ENCODE results near the gene ZNF688.

ZNF688 gene

GRCh38 chr16:30585022-30585399 lies 13.5 kb upstream of the ZNF688 start:
- DNase-seq: peak; percentile 70

GRCh38 chr16:30582611-30583340 lies 11.3 kb upstream of the ZNF688 start:
- DNase-seq: no peak

GRCh38 chr16:30581457-30581856 lies 9.9 kb upstream of the ZNF688 start:
- DNase-seq: no peak

- no peak for DNase-seq
These were observed 3.2 kb upstream of the ZNF688 start for GRCh38 chr16:30574678-30575077.

- peak; percentile 58 for DNase-seq
These were observed 674 bp downstream of the ZNF688 start for GRCh38 chr16:30570636-30571444.

GRCh38 chr16:30569746-30570635 lies 1.5 kb downstream of the ZNF688 start:
- DNase-seq: no peak

GRCh38 chr16:30569281-30569680 lies 2.2 kb downstream of the ZNF688 start:
- no peak for DNase-seq

GRCh38 chr16:30567991-30568638 lies 3.4 kb downstream of the ZNF688 start:
- peak; percentile 37 for DNase-seq

- no peak for DNase-seq
These were observed 4.1 kb downstream of the ZNF688 start for GRCh38 chr16:30567160-30567990.

GRCh38 chr16:30566531-30566930 lies 5.0 kb downstream of the ZNF688 start:
- no peak for DNase-seq

GRCh38 chr16:30565984-30566383 lies 5.5 kb downstream of the ZNF688 start:
- DNase-seq: no peak

- DNase-seq: no peak
These were observed 6.0 kb downstream of the ZNF688 start for GRCh38 chr16:30565526-30565925.

GRCh38 chr16:30562021-30562420 lies 9.5 kb downstream of the ZNF688 start:
- DNase-seq: no peak

GRCh38 chr16:30561089-30561816 lies 10.3 kb downstream of the ZNF688 start:
- DNase-seq: no peak

GRCh38 chr16:30559690-30560089 lies 11.8 kb downstream of the ZNF688 start:
- no peak for DNase-seq

- DNase-seq: no peak
These were observed 12.6 kb downstream of the ZNF688 start for GRCh38 chr16:30558789-30559377.

- DNase-seq: peak; percentile 99
These were observed 13.3 kb downstream of the ZNF688 start, which contains the start of gene ZNF764 for GRCh38 chr16:30557957-30558788. ZNF764 (minus strand) TSS chr16:30558374; CDS start chr16:30558182, 192 bp downstream.

GRCh38 chr16:30557707-30557956 lies 13.9 kb downstream of the ZNF688 start:
- DNase-seq: no peak

- no peak for DNase-seq
These were observed 15.4 kb downstream of the ZNF688 start for GRCh38 chr16:30556125-30556473.
